B cell (primary cell): Measurements from ENCODE around the gene PPP2R2C. TPM values are rescaled to one million over a fixed set of nuclear protein-coding genes. Genes with fewer than 3 reads are reported as not detected.

Experiments
- ATAC-seq: fragments of 200-7000 bp; cut with Tn5 transposase; one replicate; pipeline ENCODE4 v1.10.0; 2021; ENCODE audit warnings: low read depth, mild to moderate bottlenecking, moderate number of reproducible peaks, moderate library complexity
- CTCF ChIA-PET: fragments of 350-600 bp; sonication (Branson Sonifier 250); formaldehyde crosslinking; loops from one replicate; lab custom pipeline; 2021; ENCODE audit warnings: antibody characterized with exemption, inconsistent platforms; lab: Charles Lee
- POLR2A ChIA-PET: fragments of 350-600 bp; sonication (Branson Sonifier 250); formaldehyde crosslinking; loops from one replicate; lab custom pipeline; 2021; ENCODE audit warnings: antibody characterized with exemption; lab: Charles Lee
- DNase-seq: peaks from one replicate; pipeline ENCODE4 v3.0.0; 2013
- H2AFZ ChIP-seq: 2 replicates; pipeline ENCODE4 v1.6.1; 2012; ENCODE audit warnings: mild to moderate bottlenecking, low read depth, low read length; ENCODE audit not compliant: insufficient read depth, poor library complexity, severe bottlenecking
- H3K27ac ChIP-seq, 2 donors: 1 replicate in 1 of 2; 2 replicates in 1 of 2; pipeline ENCODE4 v1.5.1; 2012 to 2013; ENCODE audit warnings: low read length in 2 of 2, mild to moderate bottlenecking in 2 of 2, moderate library complexity in 1 of 2
- H3K27me3 ChIP-seq, 4 experiments: fragments of 200-600 bp in 1 of 4; sonication (generic) in 1 of 4; replicated peaks in 1 of 4; 1 replicate in 2 of 4; 2 replicates in 2 of 4; pipeline versions ENCODE4 v1.6.1 to v1.7.0; 2013 to 2016; ENCODE audit warnings: low read length in 3 of 4, mild to moderate bottlenecking in 2 of 4, mixed read lengths in 1 of 4, moderate library complexity in 1 of 4; ENCODE audit not compliant: insufficient read depth in 4 of 4, control insufficient read depth in 3 of 4; ENCODE audit errors: control extremely low read depth in 1 of 4
- H3K36me3 ChIP-seq, 2 experiments: replicated peaks in 1 of 2; 1 replicate in 1 of 2; 2 replicates in 1 of 2; pipeline versions ENCODE4 v1.6.1 to v1.7.1; 2013; ENCODE audit warnings: low read length in 1 of 2; ENCODE audit not compliant: insufficient read depth in 2 of 2, control insufficient read depth in 1 of 2; ENCODE audit errors: control extremely low read depth in 1 of 2, extremely low read depth in 1 of 2
- H3K4me1 ChIP-seq, 2 donors: fragments of 200-600 bp in 1 of 2; sonication (generic) in 1 of 2; 1 replicate in 1 of 2; 2 replicates in 1 of 2; pipeline versions ENCODE4 v1.5.1 to v1.6.1; 2013 to 2017; ENCODE audit warnings: low read length in 2 of 2; ENCODE audit not compliant: control insufficient read depth in 2 of 2, insufficient read depth in 2 of 2
- H3K4me2 ChIP-seq: replicated peaks from 2 replicates; pipeline ENCODE3; 2012; ENCODE audit warnings: mild to moderate bottlenecking, low read depth, low read length; ENCODE audit not compliant: poor library complexity, severe bottlenecking
- H3K4me3 ChIP-seq, 5 experiments: fragments of 200-600 bp in 1 of 5; sonication (generic) in 1 of 5; 1 replicate in 3 of 5; 2 replicates in 2 of 5; pipeline versions ENCODE4 v1.5.1 to v1.7.0; 2011 to 2016; ENCODE audit warnings: low read length in 4 of 5, mild to moderate bottlenecking in 4 of 5, low read depth in 2 of 5, control low read depth in 1 of 5, moderate library complexity in 1 of 5; ENCODE audit not compliant: insufficient read depth in 1 of 5; ENCODE audit errors: control extremely low read depth in 1 of 5, extremely low read depth in 1 of 5
- H3K79me2 ChIP-seq: fragments of 200-600 bp; sonication (generic); one replicate; pipeline ENCODE4 v1.6.0; 2016; ENCODE audit warnings: low read length; ENCODE audit not compliant: control insufficient read depth, insufficient read depth
- H3K9ac ChIP-seq: fragments of 200-600 bp; sonication (generic); 2 replicates; pipeline ENCODE4 v1.6.1; 2017; ENCODE audit warnings: mild to moderate bottlenecking, low read length, moderate library complexity
- H3K9me3 ChIP-seq, 3 donors: one replicate each; pipeline versions ENCODE4 v1.6.1 to v1.7.1; 2013; ENCODE audit warnings: low read length in 2 of 3; ENCODE audit not compliant: control insufficient read depth in 2 of 3, insufficient read depth in 1 of 3; ENCODE audit errors: control extremely low read depth in 1 of 3
- H4K20me1 ChIP-seq: 2 replicates; pipeline ENCODE4 v1.6.0; 2012; ENCODE audit warnings: mild to moderate bottlenecking, low read length; ENCODE audit not compliant: insufficient read depth, control insufficient read depth, poor library complexity, severe bottlenecking
- H3K27ac Mint-ChIP-seq: one replicate; pipeline ENCODE4 v1.8.0; 2021; ENCODE audit warnings: mixed read lengths
- H3K27me3 Mint-ChIP-seq: one replicate; pipeline ENCODE4 v1.8.0; 2021; ENCODE audit warnings: mixed read lengths
- H3K4me1 Mint-ChIP-seq: one replicate; pipeline ENCODE4 v1.8.0; 2021; ENCODE audit warnings: mixed read lengths
- H3K4me3 Mint-ChIP-seq: one replicate; pipeline ENCODE4 v1.8.0; 2021; ENCODE audit warnings: mixed read lengths
- H3K9me3 Mint-ChIP-seq: one replicate; pipeline ENCODE4 v1.8.0; 2022; ENCODE audit warnings: mixed read lengths; ENCODE audit not compliant: insufficient read depth
- CTCF ChIP-seq: fragments of 200-600 bp; IDR thresholded peaks from one replicate; pipeline ENCODE4 v1.8.0; 2022; ENCODE audit warnings: antibody characterized with exemption, mild to moderate bottlenecking
- EZH2 ChIP-seq: IDR thresholded peaks from 2 replicates; pipeline ENCODE4 v1.6.1; 2012; ENCODE audit warnings: borderline replicate concordance, low read depth, mild to moderate bottlenecking, moderate library complexity, low read length; ENCODE audit not compliant: insufficient read depth, poor library complexity, severe bottlenecking
- WGBS: methylation state at CpG from one replicate; pipeline ENCODE4 v1.1.5; 2013; ENCODE audit warnings: missing lambda C conversion rate; ENCODE audit not compliant: insufficient coverage; 5-methylcytosine and 5-hydroxymethylcytosine counted together
- intact Hi-C: fragments of 100-400 bp; cut with micrococcal nuclease; formaldehyde crosslinking; loops from one replicate; pipeline ENCODE4 v1.10.0; 2022
- polyA plus RNA-seq: library from polyadenylated mRNA; depleted of rRNA; stranded (reverse); fragments of >200 nt; gene quantifications from 2 replicates; pipeline ENCODE4 v1.2.3, GENCODE V29; 2012
- total RNA-seq, 2 donors: library from RNA; stranded (reverse); fragments of 120-200 nt in 1 of 2; gene quantifications; 1 replicate in 1 of 2; 2 replicates in 1 of 2; pipeline versions ENCODE4 v1.2.3 to v1.2.4, GENCODE V29; 2013 to 2022

PPP2R2C gene
- total and polyA plus RNA-seq, 2 donors (not counting 1 experiment from before 2014, with no cell fraction given) = not detected

GRCh38 chr4:6322067-6322760 is 150.2 kb downstream of the PPP2R2C start:
- Histone ChIP-seq H3K4me3 (no peak overlapping the region), H4K20me1 (no peaks in the 10 kb centered on the region), H3K9ac (no peak overlapping the region), H3K79me2 (no peaks in the 10 kb centered on the region), H3K9me3 (peaks cover 0 to 23% (median 0%) of the 10 kb centered on the region in 3 donors), H3K4me2 (no peak overlapping the region), H3K36me3 (no peaks in the 10 kb centered on the region), H3K27ac (no peak overlapping the region), H3K4me1 (no peaks in the 10 kb centered on the region), H3K27me3 (peaks cover 0 to 26% (median 5%) of the 10 kb centered on the region in 4 experiments), H2AFZ (no peak overlapping the region)
- DNase-seq (no peak), ATAC-seq (no peak)
- ChIA-PET POLR2A (no interaction called here), CTCF (interaction anchor here (17.6 kb wide), 1 partner anchor 70 kb away, joined by 451 read pairs; no protein-coding TSS in a partner anchor)
- Mint-ChIP-seq H3K4me3 (no peak overlapping the region), H3K27ac (no peak overlapping the region), H3K27me3 (peaks cover 35% of the 10 kb centered on the region), H3K9me3 (no peaks in the 10 kb centered on the region), H3K4me1 (no peaks in the 10 kb centered on the region)
- intact Hi-C loops = no loop called here
- TF ChIP-seq EZH2 (no peak), CTCF (no peak)
- whole genome bisulfite sequencing = 93% methylated on average over 16 of the region's 23 CpGs

- H3K9me3 ChIP-seq = peaks cover 0 to 23% (median 0%) of the 10 kb centered on the region in 3 donors
- H3K27ac ChIP-seq = no peak overlapping the region
- H4K20me1 ChIP-seq = no peaks in the 10 kb centered on the region
- WGBS = 83% methylated on average over 1 of the region's 2 CpGs
- TF ChIP-seq CTCF (no peak), EZH2 (no peak)
- H3K4me2 ChIP-seq = no peak overlapping the region
- Mint-ChIP-seq H3K4me3 (no peak overlapping the region), H3K27ac (no peak overlapping the region), H3K4me1 (no peaks in the 10 kb centered on the region), H3K9me3 (no peaks in the 10 kb centered on the region), H3K27me3 (peaks cover 35% of the 10 kb centered on the region)
- no peak for ATAC-seq
- H2AFZ ChIP-seq = no peak overlapping the region
- intact Hi-C loops = no loop called here
- H3K4me1 ChIP-seq = no peaks in the 10 kb centered on the region
- no peak for DNase-seq
- no peak overlapping the region for H3K9ac ChIP-seq
- peaks cover 0 to 19% (median 5%) of the 10 kb centered on the region in 4 experiments for H3K27me3 ChIP-seq
- no peaks in the 10 kb centered on the region for H3K79me2 ChIP-seq
- ChIA-PET CTCF (interaction anchor here (17.6 kb wide), 1 partner anchor 69 kb away, joined by 451 read pairs; no protein-coding TSS in a partner anchor), POLR2A (no interaction called here)
- H3K36me3 ChIP-seq = no peaks in the 10 kb centered on the region
- no peak overlapping the region for H3K4me3 ChIP-seq
Measured at GRCh38 chr4:6321361-6321760, 151.1 kb downstream of the PPP2R2C start.
